ENCODE data around the gene IFNLR1.

Gene IFNLR1

DNA sequence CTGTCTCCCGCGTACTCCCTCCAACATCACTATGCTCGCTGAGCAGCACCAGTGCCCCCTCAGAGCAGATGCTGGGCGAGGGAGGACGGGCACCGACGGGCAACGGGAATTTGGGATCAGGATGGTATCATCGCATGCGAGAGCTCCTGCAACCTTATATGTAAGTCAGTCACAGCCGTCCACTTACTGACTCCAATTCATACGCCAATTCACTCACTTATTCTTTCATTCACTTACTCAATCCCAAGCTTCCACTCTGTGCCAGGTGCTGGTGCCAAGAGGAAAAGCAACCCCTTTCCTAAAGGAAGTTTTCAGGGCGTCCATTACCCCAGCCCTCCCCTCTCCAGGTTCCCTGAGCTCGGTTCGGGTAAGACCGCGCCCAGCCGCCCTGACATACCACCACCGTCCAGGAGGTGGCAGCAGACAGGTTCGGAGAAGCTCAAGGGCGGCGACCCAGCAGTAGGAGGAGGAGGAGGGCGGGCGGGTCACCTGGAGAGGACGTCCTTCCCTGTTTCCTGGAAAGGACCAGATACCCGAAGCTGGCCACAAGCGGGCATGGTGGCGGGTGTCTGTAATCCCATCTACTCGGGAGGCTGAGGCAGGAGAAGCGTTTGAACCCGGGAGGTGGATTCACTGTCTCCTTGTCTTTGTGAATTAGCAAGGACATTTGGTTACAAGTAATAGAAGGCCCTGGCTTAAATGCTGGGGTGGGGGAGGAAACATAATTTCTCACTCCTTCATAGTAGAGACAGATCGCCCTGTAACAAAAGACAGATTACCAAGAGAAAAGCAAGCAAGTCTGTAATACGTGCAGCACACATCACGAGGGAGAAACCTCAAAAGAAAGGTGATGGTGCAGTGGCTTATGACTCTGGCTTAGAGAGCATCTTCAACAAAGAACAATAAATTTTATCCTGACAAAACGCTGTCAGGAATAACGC lies 36.6 kb downstream of the IFNLR1 start:
- DNase-seq (ENCODE audit: low read depth in 3 of 3, low spot score in 1 of 3): peak; percentile 63 to 91 (median 76)

DNA sequence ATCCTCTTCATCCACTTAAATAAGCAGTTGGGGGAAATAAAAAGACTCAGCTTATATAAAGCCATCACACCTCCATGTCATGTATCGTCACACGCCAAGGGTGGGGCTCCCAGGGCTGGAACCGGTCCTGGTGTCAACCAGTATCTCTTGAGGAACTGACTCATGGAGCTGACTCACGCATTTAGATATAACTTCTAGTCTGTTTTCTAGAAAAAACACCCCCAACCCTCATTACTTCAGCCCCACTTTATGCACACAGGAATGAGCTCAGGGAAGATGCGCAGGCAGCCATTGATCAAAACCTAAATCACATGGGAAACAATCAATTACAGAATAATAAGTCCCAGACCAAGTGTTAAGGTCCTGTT lies 37.2 kb downstream of the IFNLR1 start:
- peak in 1 of 3 donors; percentile 26 for DNase-seq (ENCODE audit: low read depth in 3 of 3, low spot score in 1 of 3)

DNA sequence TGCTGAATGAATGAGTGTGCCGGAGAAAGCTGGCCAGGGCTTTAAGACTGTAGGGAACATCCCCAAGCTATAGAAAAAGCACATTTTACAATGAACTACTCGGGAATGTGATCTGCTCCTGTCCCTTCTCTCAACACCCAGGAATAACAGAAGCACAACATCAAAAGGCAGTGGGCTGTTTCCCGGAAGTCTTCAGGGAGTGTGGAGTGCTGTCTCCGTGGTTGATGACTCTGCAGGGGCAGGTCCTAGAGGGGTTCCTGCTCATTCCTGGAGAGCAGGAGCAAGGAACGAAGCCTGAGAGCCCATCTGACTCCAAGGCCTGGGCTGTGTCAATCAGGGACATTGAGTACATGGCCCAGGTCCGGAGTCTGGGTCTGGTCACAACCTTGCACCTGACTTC lies 39.3 kb downstream of the IFNLR1 start:
- no peak for DNase-seq (ENCODE audit: low read depth in 3 of 3, low spot score in 1 of 3)

DNA sequence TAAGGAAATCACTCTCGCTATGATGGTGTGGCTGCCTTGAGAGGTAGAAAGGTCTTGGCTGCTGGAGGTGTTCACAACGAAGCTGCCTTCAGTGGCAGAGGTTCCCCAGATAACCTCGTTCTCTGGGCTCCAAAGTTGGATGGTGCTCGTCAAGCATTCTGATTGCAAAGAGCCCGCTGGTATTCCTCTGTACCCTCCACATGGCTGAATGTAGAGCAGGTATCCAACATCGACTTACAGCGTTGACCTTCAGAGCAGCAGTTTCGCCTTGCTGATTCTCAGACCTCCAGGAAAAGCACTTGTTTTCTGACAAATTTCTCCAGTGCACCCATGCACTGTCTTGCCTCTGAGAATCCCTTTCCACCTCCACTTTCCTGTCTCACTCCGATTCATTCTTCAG lies 39.9 kb downstream of the IFNLR1 start:
- DNase-seq (ENCODE audit: low read depth in 3 of 3, low spot score in 1 of 3): no peak

DNA sequence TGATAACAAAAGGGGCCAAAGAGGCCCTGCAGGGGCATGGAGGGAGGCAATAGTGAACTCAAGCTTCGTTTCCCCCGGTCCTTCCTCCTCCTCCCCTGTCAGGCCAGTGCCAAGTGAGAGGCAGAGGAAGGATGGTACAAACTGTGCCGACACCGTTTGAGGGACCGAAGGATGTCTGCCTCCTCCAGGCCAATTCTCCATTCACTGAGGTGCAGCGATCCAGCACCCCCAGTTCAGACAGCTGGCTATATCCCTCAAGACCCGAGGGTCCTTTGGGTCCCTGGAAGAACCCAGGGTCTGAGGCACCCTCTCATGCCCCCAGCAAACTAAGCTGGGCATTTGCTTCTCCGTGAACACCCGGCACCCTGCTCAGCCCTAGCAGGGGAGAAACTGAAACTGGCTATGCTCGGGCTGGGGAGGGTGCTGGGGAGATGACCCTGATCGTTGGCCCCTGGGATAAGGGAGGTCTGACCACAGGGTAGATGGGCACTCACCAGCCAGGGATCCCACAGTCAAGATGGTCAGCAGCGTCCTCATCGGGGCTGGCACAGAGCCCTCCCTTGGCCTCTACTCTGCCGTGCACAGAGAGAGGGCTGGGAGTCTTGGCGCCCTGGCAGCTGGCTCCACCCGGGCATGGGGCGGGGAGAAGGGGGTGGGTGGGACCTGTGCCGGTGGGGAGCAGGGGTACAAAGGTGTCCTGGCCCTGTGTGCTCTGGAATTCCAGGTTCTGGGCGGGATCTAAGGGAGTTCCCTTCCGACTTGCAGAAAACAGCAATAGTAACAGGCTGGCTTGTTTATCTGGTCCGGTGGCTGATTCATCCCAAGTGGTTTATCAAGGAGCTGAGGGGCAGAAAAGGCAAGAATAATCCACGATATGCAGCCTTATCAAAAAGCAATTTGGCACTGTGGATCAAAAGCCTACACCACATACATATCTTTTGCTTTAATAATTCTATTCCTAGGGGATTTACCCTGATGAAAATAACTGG lies 44.2 kb downstream of the IFNLR1 start, which contains the start of gene IL22RA1:
TSS of gene IL22RA1 (minus strand) at position 595 of the 989 bp plus-strand sequence. CDS start at position 537, 58 bp downstream.
- DNase-seq (ENCODE audit: low read depth in 3 of 3, low spot score in 1 of 3): no peak

DNA sequence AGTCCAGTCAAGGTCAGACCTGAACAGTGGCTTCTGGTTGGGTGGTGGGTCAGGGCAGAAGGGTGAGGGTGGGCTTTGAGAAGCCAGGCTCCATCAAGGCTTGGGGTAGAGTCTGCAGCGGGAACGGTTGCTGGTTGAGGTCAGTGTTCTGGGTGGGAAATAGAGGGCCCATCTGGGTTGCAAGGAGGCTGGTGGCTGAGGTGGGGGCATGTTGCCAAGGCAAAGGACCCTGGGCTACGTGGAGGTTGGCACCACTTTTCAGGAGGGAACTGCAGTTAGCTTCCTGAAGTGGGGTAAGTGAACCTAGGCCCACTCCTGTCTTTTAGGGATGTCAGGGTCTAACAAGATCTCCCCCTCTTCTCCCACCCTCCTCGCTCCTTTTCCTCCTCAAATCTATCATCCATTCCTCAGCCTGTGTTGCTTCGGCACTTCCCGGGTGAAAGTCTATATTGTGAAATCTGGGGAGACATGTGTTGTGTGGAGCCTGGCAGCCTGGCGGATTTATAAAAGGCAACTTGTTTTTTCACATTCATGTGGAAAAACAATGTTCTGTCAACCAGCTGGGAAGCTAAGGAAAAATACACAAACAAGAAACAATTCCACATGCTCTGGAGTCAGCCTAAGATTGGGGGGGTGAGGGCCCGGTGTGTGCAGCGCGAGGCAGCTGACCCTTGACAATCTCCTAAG lies 45.6 kb downstream of the IFNLR1 start:
- DNase-seq (ENCODE audit: low read depth in 3 of 3, low spot score in 1 of 3): no peak

DNA sequence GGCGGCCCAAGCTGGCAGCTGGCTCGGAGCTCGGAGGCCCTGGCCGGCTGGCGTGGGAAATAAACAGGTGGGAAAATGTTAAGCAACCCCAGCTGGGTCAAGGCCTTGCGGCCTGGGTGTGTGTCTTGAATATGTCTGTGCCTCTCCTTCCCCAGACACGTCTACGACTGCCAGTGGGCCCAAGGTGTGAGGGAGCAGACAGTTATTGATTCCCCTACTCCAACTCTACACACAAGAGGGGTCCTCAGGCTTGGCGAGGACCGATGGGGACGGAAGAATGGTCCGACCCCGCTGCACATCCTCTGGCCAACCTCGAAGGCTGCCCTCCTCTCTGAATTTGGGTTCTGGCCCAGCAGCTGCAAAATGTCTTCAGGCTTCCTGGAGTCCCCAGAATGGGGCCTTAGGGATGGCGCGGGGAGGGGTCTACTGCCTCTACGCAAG lies 46.3 kb downstream of the IFNLR1 start:
- no peak for DNase-seq (ENCODE audit: low read depth in 3 of 3, low spot score in 1 of 3)

DNA sequence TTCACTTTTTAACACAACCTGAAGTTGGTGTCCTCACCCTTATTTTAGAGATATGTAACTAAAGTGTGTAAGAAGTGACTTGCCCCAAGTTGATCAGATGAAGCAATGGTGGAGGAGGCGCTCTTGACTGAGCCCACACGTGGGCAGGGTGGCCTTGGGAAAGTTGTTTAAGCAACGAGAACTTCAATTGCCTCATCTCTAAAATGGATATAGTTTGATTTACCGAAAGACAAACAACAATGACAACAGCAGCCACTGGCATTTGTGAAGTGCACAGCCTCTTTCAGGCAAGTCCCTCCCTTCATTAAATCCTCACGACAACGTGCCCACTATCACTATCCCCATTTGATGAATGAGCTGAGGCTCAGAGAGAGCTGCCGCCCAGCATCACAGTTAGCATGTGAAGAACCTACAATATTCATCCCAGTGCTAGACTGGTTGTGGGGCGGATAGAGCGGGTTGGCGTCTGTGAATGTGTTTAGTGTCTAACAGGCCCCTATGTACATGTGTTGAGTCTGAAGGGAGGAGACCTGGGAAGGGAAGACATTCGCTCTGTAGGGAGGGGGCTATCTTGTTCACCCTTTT lies 47.2 kb downstream of the IFNLR1 start:
- no peak for DNase-seq (ENCODE audit: low read depth in 3 of 3, low spot score in 1 of 3)

DNA sequence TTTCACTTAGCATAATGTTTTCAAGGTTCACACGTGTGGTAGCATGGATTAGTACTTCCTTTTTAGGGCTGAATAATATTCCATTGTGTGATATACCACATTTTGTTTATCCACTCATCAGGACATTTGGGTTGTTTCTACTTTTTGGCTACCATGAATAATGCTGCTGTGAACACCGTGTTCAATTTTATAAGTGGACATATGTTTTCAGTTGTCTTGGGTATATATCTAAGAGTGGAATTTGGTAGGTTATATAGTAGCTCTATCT lies 47.9 kb downstream of the IFNLR1 start:
- no peak for DNase-seq (ENCODE audit: low read depth in 3 of 3, low spot score in 1 of 3)

DNA sequence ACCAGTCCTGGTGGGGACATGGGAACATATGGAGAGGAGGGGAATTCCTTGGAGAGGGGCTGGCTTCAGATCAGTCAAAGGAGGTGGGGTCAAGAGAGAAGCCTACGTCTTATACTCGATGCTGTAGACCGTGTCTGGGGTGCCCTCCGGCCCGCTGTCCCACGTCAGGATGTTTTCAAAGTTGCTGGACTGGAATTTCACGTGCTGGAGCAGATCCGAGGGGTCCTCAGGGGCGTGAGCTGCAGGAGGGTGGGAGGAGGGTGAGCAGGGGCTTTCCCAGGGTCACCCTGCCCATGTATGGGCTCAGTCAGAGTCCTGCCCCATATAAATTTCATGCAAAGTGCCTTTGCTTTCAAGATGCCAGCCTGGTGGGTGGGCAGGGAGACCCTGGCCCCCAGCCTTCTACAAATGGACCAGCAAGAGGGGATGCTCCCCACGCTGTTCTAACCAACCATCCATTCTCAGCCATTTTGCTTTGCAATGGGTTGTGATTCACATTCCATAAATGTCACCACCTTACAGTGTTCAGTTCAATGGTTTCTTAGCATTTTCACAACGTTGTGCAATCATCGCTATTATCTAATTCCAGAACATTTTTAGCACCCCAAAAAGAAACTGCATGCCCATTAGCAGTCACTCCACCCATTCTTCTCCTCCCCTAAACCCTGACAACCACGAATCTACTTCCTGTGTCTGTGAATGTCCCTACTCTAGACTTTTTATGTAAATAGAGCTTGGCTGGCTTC lies 48.4 kb downstream of the IFNLR1 start:
- no peak for DNase-seq (ENCODE audit: low read depth in 3 of 3, low spot score in 1 of 3)

DNA sequence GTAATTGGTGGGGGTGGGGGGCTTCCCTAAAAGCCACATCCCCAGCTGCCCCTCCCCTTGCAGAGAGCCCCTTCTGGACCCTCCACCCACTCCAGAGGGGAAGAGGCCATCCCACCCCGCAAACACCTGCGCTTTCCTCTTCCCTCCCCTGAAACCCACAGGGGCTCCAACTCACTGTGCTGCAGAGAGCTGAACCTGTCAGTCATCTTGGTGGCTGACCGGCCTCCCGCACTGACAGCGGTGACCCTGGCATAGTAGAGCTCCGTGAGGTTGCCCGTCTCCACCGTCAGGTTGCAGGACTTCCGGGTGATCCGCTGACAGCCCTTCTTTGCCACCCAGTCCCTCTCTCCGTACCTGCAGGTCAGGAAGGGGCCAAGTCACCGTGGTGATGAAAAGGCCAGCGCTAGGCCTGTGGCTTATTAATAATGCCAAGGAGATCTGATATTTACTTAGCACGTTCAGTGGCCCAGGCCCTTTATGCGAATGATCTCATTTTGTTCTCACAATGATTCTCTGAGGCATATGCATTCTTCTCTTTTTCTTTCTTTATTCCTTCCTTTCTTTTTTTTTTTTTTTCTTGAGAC lies 50.0 kb downstream of the IFNLR1 start:
- DNase-seq (ENCODE audit: low read depth in 3 of 3, low spot score in 1 of 3): no peak

DNA sequence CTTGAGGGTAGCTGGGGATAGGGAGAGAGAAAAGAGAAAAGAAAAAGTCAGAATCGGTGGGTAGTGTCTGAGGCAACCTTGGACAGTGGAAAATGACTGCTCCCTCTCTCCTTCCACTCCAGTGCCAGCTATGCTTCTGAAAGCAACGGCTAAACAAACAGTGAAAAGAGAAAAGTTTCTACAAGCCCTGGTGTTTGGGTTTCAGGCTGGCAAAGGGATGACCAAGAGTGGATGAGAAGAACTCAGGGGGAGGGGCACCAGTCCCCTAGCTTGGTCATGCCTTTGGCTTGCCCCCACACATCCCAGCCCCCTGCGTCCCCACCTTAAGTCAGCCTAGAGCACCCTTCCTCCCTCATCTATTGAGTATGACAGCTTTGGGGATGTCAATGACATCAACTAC lies 52.7 kb downstream of the IFNLR1 start:
- no peak for DNase-seq (ENCODE audit: low read depth in 3 of 3, low spot score in 1 of 3)

DNA sequence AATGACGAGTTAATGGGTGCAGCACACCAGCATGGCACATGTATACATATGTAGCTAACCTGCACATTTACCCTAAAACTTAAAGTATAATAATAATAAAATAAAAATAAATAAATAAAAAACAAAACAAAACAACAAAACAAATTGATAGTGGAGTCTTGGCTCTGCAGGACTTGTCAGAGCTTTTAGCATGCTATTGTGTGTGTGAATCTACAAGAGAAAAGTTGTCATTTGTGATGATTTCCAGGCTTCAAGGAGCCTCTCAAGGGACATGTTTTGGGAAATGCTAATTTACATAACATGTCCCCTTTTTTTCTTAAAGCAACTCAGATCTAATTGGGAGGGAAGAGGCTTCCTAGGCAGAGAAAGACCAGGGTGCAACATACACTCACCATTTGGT lies 53.3 kb downstream of the IFNLR1 start:
- no peak for DNase-seq (ENCODE audit: low read depth in 3 of 3, low spot score in 1 of 3)

DNA sequence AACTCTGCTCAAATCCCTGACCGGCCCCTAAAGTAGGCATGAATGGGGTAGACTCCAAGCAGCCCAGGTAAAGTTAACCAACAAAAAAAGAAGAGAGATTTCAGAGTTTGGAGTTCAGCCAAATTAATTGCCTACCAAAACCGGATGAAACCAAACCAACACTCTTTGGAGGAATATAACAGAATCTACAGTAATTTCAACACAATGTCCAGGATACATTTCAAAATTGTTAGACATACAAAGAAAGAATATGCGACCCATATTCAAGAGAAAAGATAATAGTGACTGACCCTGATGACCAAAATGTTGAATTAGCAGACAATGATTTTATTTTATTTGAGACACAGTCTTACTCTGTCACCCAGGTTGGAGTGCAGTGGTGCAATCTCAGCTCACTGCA lies 56.7 kb downstream of the IFNLR1 start:
- DNase-seq (ENCODE audit: low read depth in 3 of 3, low spot score in 1 of 3): no peak

DNA sequence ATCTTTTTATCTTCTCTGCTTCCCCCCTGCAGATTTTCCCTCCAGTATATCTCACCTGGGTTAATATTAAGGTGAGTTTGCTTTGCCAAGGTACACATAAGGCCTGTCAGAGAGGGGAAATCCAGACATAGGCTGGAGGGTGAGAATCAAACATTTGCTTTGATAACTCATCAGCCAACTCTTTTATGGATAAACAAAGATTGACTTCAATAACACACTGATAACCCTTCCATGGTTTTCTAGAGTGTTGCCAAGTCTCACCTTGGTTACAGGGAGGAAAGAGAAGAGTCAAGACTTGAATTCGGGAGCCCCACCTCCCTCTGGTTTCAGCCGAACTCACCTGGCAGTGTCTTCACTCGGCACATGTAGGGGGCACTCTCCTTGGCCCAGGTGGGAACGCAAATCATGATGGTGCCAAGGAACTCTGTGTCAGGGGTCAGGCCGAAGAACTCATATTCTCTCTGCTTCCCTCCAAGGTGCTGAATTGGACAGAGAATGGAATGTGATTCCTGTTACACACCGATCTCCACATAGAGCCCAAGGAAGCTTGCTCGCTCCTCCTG lies 59.2 kb downstream of the IFNLR1 start:
- no peak for DNase-seq (ENCODE audit: low read depth in 3 of 3, low spot score in 1 of 3)

DNA sequence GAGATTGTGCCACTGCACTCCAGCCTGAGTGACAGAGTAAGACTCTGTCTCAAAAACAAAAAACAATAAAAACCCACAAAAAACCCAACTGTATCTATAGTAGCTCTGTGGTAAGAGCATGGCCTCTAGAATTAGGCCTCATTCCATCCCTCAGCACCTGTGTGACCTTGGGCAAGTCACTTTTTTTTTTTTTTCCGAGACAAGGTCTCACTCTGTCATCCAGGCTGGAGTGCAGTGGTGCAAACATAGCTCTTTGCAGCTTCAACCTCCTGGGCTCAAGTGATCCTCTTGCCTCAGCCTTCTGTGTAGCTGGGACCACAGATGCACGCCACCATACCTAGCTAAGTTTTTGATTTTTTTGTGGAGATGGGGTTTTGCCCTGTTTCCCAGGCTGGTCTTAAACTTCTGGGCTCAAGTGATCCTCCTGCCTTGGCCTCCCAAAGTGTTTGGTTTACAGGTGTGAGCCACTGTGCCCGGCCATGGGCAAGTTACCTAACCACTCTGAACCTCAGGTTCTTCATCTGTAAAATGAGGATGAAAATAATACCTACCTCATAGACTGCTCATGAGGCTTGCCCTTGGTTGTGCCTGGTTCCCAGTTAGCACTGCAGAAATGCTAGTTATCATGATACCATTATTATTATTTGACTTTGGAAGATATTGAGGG lies 59.8 kb downstream of the IFNLR1 start:
- DNase-seq (ENCODE audit: low read depth in 3 of 3, low spot score in 1 of 3): no peak

DNA sequence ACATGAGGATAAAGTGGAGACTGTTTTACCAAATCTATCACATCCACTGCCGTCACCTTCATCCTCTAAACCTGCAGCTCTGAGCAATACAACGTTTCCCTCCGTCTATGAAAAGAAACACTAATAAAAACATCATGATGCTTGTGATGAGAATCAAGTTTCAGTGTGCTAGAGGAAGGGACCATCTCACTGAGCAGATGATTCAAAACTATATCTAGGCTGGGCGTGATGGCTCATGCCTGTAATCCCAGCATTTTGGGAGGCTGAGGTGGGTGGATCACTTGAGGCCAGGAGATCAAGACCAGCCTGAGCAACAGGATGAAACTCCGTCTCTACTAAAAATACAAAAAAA lies 60.4 kb downstream of the IFNLR1 start:
- DNase-seq (ENCODE audit: low read depth in 3 of 3, low spot score in 1 of 3): no peak

DNA sequence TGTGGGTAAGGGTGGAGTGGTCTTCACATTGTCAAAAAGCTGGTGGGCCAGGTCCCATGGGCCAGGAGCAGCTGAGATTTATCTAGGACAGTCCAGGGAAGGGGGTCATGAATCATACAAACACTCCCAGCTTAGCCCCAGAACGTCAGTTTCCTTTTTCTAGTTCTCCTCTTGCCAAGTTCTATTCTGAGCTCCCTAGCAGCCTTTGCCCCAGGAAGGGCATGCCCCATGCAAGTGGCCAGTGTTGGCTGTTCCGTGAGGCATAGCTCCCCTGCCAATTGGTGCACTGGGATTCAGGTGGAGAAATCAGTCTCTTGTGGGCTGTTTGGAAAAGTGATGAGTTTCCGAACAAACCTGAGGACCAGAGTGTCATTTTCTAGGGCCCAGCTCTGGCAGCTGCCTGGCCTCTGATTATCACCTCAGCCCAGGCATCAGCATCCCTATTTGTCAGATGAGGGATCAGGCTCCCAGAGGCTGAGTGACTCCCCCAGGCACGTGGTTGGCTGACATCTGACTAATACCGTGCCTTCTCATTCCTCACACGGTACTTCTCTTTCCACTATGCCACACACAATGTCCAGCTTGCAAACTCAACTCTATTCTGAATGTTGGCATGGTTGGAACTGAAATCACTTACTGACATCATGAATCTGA lies 60.9 kb downstream of the IFNLR1 start:
- no peak for DNase-seq (ENCODE audit: low read depth in 3 of 3, low spot score in 1 of 3)

DNA sequence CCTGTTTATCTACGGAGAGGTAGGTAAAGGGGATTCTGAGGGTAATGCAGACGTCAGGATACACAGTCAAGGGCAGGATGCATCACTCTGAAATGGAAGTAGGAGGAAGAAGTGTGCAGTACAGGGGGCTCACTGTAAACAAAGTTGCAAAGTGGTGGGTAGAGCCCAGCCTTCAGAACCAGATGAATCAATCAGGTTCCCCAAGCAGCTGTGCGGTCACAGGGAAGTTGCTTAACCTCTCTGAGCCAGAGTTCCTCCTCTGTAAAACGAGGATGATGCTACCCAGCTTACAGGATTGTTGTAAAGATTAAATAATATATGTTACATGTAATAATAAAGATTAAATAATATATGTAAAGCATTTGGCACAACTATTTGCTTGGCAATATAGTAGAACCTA lies 61.6 kb downstream of the IFNLR1 start:
- no peak for DNase-seq (ENCODE audit: low read depth in 3 of 3, low spot score in 1 of 3)
